GM18502 (cell line): ENCODE measurements around the gene TRIP6.

Source experiments
- ATAC-seq: cut with Tn5 transposase; IDR thresholded peaks from one replicate; pipeline ENCODE4 v1.9.1; 2021; ENCODE audit warnings: mild to moderate bottlenecking; ENCODE audit not compliant: unreplicated experiment, poor library complexity

Gene TRIP6

GRCh38 chr7:100888291-100888987, 21.3 kb downstream of the TRIP6 start:
- no peak for ATAC-seq

- peak; percentile 28 for ATAC-seq
Observed at GRCh38 chr7:100888988-100889750, 22.0 kb downstream of the TRIP6 start, which contains the start of gene UFSP1. UFSP1 (minus strand) TSS chr7:100889715; CDS start chr7:100889271, 444 bp downstream.

GRCh38 chr7:100890653-100891567, 23.7 kb downstream of the TRIP6 start:
- ATAC-seq = no peak

- ATAC-seq = no peak
Observed at GRCh38 chr7:100891568-100892247, 24.5 kb downstream of the TRIP6 start.

- ATAC-seq = no peak
Observed at GRCh38 chr7:100892364-100893317, 25.5 kb downstream of the TRIP6 start.

GRCh38 chr7:100893318-100893895, 26.2 kb downstream of the TRIP6 start:
- ATAC-seq = no peak

GRCh38 chr7:100893910-100894721, 26.9 kb downstream of the TRIP6 start:
- ATAC-seq = no peak

- ATAC-seq = no peak
Observed at GRCh38 chr7:100894860-100895700, 27.9 kb downstream of the TRIP6 start.

- no peak for ATAC-seq
Observed at GRCh38 chr7:100895701-100895955, 28.4 kb downstream of the TRIP6 start, which contains the start of gene ACHE. ACHE (minus strand) TSS chr7:100895888; CDS start chr7:100894232, 1,656 bp downstream.

GRCh38 chr7:100895956-100896731, 29.0 kb downstream of the TRIP6 start:
- no peak for ATAC-seq

GRCh38 chr7:100896732-100897608, 29.8 kb downstream of the TRIP6 start:
- no peak for ATAC-seq

- ATAC-seq = no peak
Observed at GRCh38 chr7:100897772-100898454, 30.7 kb downstream of the TRIP6 start.

GRCh38 chr7:100899432-100899831, 32.2 kb downstream of the TRIP6 start:
- ATAC-seq = no peak

- ATAC-seq = no peak
Observed at GRCh38 chr7:100900978-100901377, 33.8 kb downstream of the TRIP6 start.

GRCh38 chr7:100901921-100902332, 34.7 kb downstream of the TRIP6 start:
- no peak for ATAC-seq
